Activated T-cell treated with anti-CD3 and anti-CD28 coated beads for 24 hours (primary cell): Measurements from ENCODE around the gene SCUBE1.

Experiments
- DNase-seq: peaks from one replicate; pipeline ENCODE4 v3.0.0-alpha.2; 2020; ENCODE audit warnings: low read depth

The SCUBE1 gene

DNA sequence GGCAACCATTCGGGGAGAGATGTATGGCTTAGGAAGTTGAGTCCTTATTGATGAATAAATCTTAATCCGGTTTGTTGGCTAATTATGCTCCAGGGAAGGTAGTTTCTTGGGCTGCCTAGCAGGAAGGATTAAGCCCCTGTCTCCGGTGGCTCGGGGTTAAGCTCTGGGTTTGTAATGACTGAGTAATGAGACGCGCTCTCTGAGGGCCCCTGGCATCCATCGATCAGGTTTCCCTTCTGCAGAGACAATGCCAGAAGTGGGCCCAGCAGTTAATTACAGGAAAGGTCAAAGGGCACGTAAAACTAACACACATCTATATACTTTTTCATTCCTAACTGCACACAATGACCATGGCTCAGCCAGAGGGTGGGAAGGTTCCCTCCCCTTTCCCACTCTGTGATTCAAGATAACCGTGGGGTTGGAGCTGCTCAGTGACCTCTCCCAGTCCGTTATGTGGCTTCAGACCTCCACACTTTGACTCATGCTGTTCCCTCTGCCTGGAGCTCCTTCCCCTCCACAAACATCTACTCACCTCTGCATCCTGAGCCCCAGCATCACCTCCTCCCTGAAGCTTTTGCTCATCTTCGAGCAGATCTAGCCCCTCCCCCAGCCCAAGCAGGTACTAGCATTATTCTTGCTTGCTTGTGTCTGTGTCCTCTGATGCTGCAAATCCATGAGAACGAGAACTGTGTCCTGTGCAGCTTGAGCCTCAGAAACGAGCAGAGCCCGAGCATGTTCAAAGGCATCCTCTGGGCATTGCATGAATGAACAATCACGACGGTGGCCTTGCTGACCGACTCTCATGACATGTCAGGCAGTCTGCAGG is 16.6 kb downstream of the SCUBE1 start:
- no peak for DNase-seq

DNA sequence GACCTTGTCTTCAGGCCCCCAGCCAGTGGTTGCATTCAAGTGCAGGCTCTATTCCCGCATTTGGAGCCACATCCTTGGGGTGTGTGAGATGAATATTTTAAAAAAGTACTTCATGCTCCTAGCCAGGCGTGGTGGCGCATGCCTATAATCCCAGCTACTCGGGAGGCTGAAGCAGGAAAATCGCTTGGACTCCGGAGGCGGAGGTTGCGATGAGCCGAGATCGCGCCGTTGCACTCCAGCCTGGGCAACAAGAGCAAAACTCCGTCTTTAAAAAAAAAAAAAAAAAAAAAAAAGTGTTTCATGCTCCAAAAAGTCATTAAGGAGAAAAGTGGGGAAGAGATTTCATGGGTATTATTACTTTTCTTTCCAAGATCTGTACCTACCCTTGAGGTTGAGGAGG is 18.0 kb downstream of the SCUBE1 start:
- no peak for DNase-seq

DNA sequence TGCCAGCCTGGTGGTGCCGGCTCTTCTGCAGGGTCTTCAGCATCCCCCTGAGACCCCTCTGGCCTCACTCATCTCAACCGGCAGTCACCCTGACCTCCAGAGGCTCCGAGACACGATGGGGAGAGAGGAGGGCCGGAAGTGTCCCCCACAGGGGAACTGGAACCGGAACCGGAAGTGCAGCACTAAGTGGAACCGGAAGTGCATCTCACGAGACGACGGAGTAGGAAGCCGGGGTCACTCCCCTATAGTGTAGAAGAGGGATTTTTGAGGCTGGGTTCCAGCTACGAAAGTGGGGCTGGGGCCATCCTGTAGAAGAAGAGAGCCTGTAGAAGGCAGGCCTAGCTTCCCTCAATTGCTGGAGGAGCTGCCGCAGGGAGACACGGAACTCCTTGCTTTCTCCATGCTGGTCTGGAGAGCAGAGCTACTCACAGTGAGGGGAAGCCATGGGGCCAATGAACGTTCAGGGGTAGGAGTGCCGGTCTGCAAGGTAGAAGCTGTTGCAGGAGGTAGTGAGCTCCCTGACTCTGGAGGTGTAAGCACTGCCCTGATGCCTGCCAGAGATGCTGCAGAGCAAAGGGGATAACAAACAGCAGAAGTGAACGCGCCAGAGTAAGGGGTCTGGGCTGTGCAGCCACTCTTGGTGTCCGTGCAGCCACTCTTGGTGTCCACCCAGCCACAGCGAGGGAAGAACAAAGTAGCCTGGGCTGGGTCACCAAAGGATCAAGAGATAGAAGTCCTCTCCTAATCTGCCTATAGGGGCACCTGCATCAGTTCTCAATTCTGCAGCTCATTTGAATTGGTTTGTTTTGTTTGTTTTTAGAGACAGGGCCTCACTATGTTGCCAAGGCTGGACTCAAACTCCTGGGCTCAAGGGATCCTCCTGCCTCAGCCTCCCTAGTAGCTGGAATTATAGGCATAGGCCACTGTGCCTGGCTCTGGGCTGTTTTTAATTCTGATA is 21.9 kb downstream of the SCUBE1 start:
- DNase-seq, result no peak

DNA sequence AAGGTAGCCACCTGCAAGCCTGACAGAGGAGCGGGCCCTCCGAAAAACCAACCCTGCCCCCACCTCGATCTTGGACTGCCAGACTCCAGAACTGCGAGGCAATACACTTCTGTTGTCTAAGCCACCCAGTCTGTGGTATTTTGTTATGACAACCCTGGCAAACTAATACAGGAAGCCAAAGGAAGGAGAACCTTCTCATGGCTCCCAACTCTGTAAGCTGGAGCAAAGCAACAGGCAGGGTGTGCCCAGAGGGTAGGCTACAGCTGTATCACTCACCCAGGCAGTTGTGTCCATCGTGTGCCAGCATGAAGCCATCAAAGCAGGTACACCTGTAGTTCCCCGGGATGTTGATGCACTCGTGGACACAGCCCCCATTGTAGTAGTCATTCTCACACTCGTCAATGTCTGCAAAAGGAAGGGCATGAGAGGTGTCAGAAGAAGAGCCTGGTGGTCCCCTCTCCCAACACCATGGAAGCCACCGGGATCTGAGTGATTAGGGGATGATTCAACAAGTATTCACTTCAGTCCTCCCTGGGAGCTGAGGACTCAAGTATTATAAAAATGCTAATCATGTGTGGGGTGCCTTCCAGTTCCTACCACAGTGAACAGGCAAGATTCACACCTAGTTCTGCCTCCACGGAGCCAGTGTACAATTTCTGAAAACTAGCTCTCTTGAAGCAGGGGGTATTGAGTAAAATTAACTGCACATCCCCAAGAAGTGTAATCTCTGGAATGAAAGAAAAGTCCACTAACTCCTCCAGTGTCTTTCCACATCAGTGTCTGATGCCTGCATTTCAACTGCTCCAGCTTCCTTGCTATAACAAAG is 23.3 kb downstream of the SCUBE1 start:
- no peak for DNase-seq

DNA sequence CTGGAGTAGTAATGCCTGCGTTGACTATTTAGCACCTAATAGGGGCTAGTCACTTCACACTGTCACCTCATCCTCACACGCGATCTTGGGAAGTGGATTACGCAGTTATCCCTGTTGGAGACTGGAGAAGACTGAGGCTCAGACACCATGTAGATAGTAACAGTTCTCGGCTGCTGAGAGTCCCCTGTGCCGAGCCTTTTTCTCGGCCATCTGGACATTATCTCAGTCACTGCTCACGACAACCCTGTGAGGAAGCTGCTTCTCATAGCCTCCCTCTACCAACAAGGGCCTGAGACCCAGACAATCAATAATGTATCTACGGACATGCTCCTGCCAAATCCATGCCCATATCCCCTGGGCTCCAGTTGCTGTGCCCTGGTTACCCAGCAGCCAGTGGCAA is 25.9 kb downstream of the SCUBE1 start:
- no peak for DNase-seq

DNA sequence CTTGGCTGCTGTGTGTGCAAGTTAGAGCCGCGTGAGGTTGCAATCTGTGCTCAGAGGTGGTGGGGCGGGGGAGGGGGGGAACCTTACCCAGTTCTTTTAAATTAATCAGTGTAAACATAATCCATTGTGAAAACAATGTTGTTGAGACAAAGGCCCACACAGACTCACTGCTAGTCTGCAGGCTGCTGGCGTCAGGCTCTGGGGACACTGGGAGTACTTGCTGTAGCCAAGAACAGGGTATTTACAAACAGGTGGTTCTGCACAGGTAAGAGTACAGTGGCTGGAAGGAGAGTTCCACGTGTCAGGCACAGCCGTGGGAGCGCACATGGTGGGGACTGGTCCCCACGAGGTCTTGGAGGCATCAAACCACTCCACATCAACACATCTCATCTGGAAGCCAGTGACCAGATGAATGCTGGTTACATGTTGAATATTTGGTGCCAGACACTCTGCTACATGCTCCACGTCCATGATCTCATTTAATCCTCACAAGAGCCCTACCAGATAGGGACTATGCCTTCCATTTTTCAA is 27.4 kb downstream of the SCUBE1 start:
- no peak for DNase-seq

DNA sequence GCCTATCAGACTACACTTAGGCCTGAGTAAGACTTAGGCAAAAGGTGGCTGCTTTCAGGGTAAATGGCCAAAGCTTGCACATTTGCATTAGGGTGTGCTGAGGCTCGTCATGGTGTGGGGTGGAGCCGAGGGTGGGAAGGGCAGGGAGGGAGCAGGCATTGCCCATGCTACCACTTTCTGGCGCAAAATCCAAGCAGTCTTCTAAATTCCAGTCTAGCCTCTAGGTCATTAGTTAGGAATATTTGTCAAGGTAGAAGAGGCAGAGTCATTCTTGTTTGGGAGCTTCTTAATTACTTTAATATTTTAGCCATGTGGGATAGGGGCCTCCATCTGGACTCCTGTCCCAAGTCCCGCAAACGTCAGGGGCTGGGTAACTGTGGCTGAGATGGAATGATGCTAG is 28.6 kb downstream of the SCUBE1 start:
- DNase-seq, result no peak

DNA sequence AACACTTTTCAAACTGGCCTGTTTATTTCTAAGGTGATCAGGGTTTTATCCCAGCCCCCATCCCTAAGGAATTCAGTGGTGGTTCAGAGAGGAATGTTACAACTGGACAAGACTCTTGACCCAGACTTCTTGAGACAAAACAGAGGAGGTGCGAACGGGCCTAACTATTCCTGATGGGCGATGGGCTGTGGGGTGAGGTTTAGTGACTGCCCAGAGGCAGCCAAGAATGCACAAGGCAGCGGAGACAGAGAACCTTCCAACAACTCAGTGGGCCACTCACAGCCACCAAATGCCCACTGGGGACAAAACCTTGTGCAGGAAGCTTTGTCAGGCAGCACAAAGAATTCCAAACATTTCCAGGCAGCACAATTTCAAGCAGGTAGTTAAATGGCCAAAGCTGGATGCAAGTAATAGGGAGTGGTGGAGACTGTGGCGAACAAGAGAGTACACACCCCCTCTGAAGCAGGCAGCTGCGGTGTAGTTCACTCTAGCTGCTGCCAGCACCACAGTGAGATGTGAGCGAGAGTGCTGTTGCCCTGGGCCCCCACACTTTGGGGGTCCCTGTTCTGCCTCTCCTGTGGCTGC is 29.2 kb downstream of the SCUBE1 start:
- DNase-seq, result no peak

DNA sequence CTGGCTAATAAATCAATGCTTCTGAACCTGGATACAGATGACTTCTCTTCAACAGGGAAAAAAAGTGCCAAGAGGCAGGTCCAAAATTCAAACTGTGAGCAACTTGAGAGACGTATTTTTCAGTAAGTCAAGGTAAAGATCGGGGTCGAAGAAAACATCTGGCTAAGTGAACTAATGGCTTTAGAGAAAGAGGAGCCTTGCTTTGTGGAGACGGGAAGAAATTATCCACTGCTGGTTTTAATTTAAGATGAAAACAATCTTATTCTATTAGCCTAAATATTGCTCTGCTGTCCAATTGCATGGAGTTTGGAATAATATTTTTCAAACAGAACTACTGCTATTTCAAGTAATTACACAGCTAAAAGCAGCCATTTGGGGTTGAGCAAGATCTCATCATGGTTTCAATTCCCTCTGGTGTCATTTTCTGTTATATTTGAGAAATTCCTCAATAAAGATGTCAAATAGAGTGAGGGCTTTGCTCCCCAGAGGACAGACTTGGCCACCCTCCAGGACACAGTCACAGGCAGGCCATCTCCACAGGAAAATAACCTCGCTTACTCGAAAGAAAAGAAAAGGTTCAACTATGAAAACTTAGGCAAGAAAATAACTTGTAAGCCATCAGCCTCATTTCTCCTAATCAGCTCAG is 29.8 kb downstream of the SCUBE1 start:
- no peak for DNase-seq

DNA sequence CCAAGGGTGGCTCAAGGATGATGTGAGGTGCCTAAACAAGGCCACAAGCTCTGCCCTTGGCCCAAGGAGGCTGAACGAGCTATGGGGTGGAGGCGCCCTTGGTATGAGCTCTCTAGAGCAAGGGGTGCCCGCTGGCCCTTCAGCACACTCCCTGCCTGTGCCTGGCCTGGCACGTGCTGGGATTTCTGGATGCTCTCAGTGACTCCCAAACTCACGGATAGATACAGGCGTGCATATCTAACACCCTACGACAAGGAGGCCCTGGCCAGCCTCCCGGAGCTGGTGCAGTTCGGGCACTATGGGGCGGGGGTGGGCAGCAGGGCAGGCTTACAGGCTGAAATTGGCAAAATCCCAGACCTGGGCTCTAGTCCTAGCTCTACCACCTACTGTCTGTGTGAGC is 30.6 kb downstream of the SCUBE1 start:
- DNase-seq, result no peak

DNA sequence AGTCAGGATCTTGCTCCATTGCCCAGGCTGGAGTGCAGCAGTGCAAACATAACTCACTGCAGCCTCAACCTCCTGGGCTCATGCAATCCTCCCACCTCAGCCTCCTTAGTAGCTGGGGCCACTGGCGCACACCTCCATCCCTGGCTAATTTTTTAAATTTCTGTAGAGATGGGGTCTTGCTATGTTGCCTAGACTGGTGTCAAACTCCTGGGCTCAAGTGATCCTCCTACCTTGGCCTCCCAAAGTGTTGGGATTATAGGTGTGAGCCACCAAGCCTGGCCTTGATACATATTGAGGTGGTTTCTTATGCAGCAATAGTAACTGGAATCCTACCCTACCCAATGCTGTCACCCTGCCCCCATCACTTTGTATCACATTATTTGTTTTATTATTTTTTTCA is 32.4 kb downstream of the SCUBE1 start:
- no peak for DNase-seq

DNA sequence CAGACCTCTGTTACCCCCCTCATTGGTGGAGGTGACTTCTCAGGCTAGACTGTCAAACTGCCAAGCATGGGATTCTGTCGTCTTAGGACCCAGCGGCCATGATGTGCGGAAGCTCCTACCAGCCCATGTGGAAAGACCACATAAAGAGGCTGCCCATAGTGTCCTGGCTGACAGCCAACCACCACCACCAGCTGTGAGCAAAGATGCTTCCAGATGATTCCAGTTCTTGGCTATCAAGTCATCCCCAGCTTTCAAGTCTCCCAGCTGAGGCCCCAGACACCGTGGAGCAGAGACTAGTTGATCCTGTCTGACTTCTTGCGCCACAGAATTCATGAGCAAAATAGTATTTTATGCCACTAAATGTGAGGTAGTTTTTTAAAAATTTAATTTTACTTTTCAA is 32.9 kb downstream of the SCUBE1 start:
- DNase-seq, result no peak

DNA sequence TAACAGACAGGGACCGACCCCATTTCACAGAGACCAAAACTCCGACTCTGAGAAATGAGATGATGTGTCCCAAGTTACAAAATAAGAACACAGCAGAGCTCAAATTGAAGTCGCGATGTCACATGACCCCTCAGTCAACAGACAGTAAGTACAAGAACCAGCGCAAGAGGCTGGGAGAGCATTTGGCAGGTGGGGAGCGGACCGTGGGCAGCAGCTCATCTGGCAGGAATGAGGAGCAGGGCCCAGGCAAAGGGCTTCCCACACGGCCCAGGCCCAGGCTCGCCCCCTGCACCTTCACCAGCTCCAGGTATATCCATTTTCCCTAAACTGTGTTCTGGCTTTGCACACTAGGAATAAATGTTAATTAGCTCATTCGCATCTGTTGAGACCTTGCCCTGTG is 34.3 kb downstream of the SCUBE1 start:
- DNase-seq, result no peak

DNA sequence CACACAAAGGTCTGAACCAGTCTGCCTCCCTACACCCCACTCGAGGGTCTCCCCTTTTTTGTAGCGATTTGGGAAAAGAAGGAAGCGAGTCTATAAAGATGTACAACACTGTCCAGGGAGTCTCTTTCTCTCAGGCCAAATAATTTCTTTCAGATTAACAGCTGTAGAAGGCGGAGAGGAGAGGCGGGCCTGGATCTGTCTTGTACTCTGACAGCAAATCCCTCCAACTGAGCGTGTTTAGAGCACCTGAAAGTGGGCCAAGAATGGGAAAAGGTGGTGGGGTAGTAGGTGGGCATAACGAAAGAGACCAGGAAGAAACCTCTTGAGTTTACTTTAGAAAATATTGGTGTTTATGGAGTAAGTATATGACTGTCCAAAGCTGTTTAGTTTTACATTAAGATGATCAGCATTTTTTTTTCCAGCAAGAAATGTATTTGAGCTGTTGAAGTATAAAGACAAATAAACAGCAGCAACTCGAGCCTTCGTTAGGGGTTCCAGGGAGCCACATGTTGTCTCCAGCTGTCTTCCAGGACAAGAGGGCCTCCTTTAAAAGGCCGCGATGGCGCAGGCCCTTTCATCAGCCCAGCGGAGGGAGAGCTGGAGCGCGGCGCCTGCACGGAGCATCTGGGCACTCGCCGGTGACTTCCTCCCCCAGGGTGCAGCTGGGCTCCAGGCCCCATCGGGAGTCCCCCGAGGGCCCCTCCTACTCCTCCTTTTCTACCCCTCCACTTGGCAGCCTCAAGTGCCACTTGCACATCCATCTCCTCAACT is 34.9 kb downstream of the SCUBE1 start:
- no peak for DNase-seq

DNA sequence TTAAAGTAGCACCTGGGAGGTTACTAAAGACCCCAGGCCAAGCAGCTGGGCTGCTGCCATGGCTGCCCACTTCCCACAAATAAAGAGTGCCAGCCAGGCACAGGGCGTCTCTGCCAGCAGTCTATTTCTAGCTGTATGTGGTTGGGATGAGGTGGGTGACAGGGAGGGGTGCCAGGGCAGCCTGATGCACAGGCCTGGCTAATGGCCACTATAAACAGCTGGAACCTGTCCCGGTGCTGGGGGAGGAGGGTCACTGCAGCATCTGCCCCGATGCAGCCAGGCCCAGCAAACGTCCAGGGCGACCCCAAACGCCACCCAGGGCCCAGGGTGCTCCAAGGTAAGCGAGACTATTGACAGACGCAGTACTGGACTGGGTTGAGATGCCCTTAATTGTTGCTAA is 37.4 kb downstream of the SCUBE1 start:
- DNase-seq, result no peak

DNA sequence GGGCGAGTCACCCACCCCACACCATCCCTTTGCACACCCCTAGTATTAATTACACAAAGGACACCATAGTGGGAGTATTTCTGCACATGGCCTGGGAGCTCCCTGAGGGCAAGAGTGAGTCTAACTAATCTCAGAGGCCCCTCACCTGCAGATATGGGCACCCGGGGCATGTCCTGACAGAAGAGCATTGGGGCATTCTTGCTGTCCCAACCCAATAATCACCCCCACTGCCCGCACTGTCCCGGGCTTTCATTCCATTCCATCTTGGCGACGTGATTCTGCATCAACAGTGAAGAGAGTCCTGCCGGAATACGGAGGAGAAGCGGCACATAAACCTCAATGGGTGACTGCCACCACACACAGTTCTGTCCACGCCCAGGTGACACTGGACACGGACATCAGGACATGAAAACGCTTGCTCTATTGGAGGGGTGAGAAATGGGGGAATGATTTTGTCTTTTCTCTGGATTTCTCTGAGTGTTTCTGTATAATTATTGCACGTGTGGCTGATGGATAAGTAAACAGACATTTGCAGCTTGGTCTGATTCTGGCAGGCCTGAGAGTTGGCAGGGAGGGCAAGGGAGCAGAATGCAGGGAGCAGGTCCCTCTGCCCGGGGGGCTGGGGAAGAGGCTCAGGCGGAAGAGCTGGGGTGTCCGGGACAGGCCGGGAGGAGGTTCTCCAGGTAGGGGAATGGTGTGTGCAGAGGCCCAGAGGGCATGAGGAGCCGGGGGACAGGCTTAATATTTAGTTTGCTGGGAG is 38.2 kb downstream of the SCUBE1 start:
- DNase-seq, result no peak

DNA sequence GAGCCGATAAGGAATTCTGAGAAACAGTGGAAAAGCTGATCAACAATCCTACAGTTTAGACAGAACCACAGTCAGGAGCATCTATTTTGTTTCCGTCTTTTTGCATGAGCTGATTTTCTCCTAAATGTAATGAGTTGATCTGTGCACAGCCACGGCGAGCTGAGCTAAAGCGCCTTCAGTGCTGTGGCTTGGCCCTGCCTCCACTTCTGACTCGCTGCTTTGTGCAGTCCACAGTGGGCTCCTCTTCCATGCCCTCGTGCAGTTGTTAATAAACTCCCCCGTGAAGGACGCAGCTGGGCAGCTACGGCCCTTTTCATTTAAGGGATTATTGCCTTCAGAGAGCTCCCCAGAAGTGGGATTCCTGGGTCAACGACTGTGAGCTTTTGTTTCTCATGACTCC is 39.4 kb downstream of the SCUBE1 start:
- DNase-seq, result no peak

DNA sequence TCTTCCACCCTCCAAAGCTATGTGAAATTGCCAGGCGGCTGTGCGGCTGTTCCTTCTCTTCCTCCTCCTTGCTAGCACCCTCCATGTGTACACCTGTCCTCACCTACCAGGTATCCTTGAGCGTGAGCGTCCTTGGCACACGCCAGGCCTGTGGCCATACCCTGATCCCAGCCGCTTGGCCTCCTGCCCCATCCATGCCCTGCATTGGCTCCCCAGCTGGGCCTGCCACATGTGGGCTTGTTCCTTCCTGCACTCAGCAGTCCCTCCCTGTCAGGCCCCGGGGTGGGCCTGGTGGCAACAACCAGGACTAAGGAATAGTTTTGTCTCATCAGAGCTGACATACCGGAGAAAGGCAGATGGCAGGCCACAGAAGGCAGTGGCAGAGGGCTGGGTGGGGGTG is 40.0 kb downstream of the SCUBE1 start:
- DNase-seq, result no peak

DNA sequence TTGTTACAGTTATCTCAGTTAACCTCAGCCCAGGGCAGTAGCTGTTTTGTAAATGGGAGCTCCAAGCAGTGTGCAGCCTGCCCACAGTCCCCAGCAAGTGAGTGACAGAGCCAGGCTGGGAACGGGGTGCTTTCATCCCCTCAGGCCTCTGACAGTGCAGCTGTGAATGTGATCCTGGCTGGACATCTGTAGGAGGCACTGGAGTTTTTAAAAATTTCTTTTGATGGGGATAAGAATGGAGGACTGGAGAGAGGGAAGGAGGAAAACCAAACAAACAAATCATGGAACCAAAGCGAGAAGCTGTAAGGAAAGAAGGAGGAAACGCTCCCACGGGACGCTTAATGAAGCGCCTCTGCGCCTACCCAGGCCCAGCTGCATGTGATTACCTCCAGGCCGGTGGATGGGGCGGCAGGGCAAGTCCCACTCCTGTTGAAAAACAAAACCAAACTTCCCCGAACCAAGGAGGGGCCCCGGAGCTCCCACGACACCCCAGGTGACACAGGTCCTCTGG is 40.6 kb downstream of the SCUBE1 start:
- no peak for DNase-seq
